DOHH2 (cell line): ENCODE measurements around the gene CHRNA5.

Experiments used
- CTCF ChIP-seq: fragments of 200-600 bp; sonication (generic); IDR thresholded peaks from one replicate; pipeline ENCODE4 v1.5.1; 2014; ENCODE audit warnings: antibody characterized with exemption, mild to moderate bottlenecking, low read depth, low read length; ENCODE audit not compliant: poor library complexity, severe bottlenecking
- EZH2phosphoT487 ChIP-seq: fragments of 200-600 bp; sonication (generic); IDR thresholded peaks from 2 replicates; pipeline ENCODE4 v1.6.1; 2017; ENCODE audit warnings: borderline replicate concordance, mild to moderate bottlenecking, antibody characterized with exemption, low read length, moderate library complexity, mixed read lengths

DNA sequence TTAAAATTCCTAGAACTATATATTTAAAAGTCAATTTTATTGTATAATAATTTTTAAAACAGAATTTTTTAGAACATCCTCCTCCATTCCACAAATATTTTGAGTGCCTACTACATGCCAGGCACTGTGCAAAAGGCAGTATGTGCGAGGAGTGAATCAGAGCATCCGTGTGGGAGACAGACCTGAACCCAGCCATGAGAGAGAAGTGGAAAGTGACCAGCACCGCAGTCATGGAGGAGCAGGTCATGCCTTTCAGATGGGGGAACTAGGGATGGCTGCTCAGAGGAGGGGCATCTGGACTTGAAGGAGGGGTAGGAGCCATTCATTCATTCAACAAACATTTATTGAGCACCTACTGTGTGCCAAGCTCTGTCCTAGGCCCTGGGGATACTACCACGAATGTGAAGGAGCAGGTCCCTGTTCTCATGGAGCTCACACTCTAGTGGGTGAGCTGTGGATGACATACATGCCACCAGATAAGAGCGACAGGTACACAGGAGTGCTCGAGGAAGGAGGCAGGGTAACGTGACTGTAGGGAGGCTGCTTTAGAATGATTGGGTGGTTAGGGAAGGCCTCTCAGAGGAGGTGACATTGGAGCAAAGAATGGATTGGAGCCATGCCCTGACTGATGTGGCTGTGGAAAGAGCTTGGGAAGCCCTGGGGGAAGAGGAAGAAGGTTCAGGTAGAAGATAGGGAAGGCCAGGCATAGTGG is 58.6 kb downstream of the CHRNA5 start:
- TF ChIP-seq CTCF (no peak), EZH2phosphoT487 (no peak)
